Keratinocyte (primary cell): ENCODE results near the gene GPRC5A. TPM values are rescaled to one million over a fixed set of nuclear protein-coding genes. Genes with fewer than 3 reads are reported as not detected.

Experiments used
- DNase-seq: peaks from one replicate; pipeline ENCODE4 v3.0.0-alpha.2; 2011; ENCODE audit warnings: low read depth, missing footprints, low spot score
- FAIRE-seq: peaks from 2 replicates; lab custom pipeline; 2011; peaks lifted over from hg19 to GRCh38; lab: Jason Lieb, UNC
- H2AFZ ChIP-seq: 2 replicates; pipeline ENCODE4 v1.6.0; 2012; ENCODE audit warnings: low read length, control low read depth, inconsistent platforms; ENCODE audit not compliant: control insufficient read depth
- H3K27ac ChIP-seq: 2 replicates; pipeline ENCODE4 v1.5.1; 2011; ENCODE audit warnings: low read length; ENCODE audit not compliant: control insufficient read depth, insufficient read depth
- H3K27me3 ChIP-seq: 3 replicates; pipeline ENCODE4 v1.6.0; 2011; ENCODE audit warnings: low read length; ENCODE audit not compliant: control insufficient read depth, insufficient read depth; ENCODE audit errors: extremely low read depth
- H3K36me3 ChIP-seq, 2 experiments: 2 replicates in 1 of 2; 3 replicates in 1 of 2; pipeline ENCODE4 v1.5.1; 2011; ENCODE audit warnings: low read length in 2 of 2, mild to moderate bottlenecking in 1 of 2; ENCODE audit not compliant: control insufficient read depth in 2 of 2, insufficient read depth in 2 of 2; ENCODE audit errors: extremely low read depth in 1 of 2
- H3K4me1 ChIP-seq: 3 replicates; pipeline ENCODE4 v1.5.1; 2011; ENCODE audit warnings: low read length; ENCODE audit not compliant: control insufficient read depth, insufficient read depth; ENCODE audit errors: extremely low read depth
- H3K4me2 ChIP-seq: 3 replicates; pipeline ENCODE4 v1.6.0; 2011; ENCODE audit warnings: low read depth, low read length; ENCODE audit not compliant: control insufficient read depth, insufficient read depth; ENCODE audit errors: extremely low read depth
- H3K4me3 ChIP-seq, 3 experiments: fragments of 200-600 bp in 1 of 3; sonication (generic) in 1 of 3; 2 replicates in 2 of 3; 3 replicates in 1 of 3; pipeline ENCODE4 v1.5.1; 2011 to 2016; ENCODE audit warnings: low read length in 3 of 3, mild to moderate bottlenecking in 3 of 3, control low read depth in 2 of 3, inconsistent platforms in 1 of 3, low read depth in 1 of 3, mixed read lengths in 1 of 3, mixed run types in 1 of 3, moderate library complexity in 1 of 3; ENCODE audit not compliant: control insufficient read depth in 2 of 3, insufficient read depth in 2 of 3; ENCODE audit errors: extremely low read depth in 1 of 3
- H3K79me2 ChIP-seq: 2 replicates; pipeline ENCODE4 v1.6.0; 2012; ENCODE audit warnings: low read length; ENCODE audit not compliant: control insufficient read depth, insufficient read depth
- H3K9ac ChIP-seq: 3 replicates; pipeline ENCODE4 v1.6.0; 2011; ENCODE audit warnings: low read length; ENCODE audit not compliant: control insufficient read depth, insufficient read depth; ENCODE audit errors: extremely low read depth
- H3K9me1 ChIP-seq: 3 replicates; pipeline ENCODE4 v1.6.0; 2011; ENCODE audit warnings: low read length; ENCODE audit not compliant: control insufficient read depth, insufficient read depth; ENCODE audit errors: extremely low read depth
- H3K9me3 ChIP-seq: 2 replicates; pipeline ENCODE4 v1.5.1; 2012; ENCODE audit warnings: low read depth, low read length; ENCODE audit not compliant: control insufficient read depth
- H4K20me1 ChIP-seq: 3 replicates; pipeline ENCODE4 v1.6.0; 2011; ENCODE audit warnings: low read length; ENCODE audit not compliant: control insufficient read depth, insufficient read depth; ENCODE audit errors: extremely low read depth
- CTCF ChIP-seq, 3 experiments: IDR thresholded peaks in 1 of 3; conservative IDR thresholded peaks in 1 of 3; optimal IDR thresholded peaks in 1 of 3; 2 replicates in 2 of 3; 3 replicates in 1 of 3; pipeline versions ENCODE3 to v1.5.1; 2011; ENCODE audit warnings: low read length in 3 of 3, mild to moderate bottlenecking in 3 of 3, moderate library complexity in 2 of 3, control low read depth in 1 of 3, inconsistent platforms in 1 of 3; ENCODE audit not compliant: insufficient read depth in 2 of 3; ENCODE audit errors: extremely low read depth in 1 of 3
- EZH2 ChIP-seq: IDR thresholded peaks from one replicate; pipeline ENCODE4 v1.6.1; 2012; ENCODE audit warnings: inconsistent platforms, mild to moderate bottlenecking, low read length, moderate library complexity
- dilution Hi-C: fragments of 300-500 bp; cut with MboI; formaldehyde crosslinking; loops from one replicate; pipeline ENCODE4 v1.7.0; 2020; ENCODE audit warnings: low sequenced_read_pairs; ENCODE audit not compliant: extremely low pct_ligation_motif_present
- polyA plus RNA-seq, 5 experiments: library from polyadenylated mRNA; depleted of rRNA in 3 of 5; stranded (reverse) in 3 of 5; stranded (forward) in 1 of 5; unstranded in 1 of 5; fragments of >200 nt; gene quantifications; 1 replicate in 1 of 5; 2 replicates in 3 of 5; 3 replicates in 1 of 5; pipeline versions ENCODE4 v1.2.1 to v1.2.3, GENCODE V29; 2011 to 2012; ENCODE audit warnings: missing spikeins in 2 of 5, low read depth in 1 of 5, low replicate concordance in 1 of 5

GPRC5A gene
- polyA plus RNA-seq, 1 donor (not counting 4 experiments of a cell fraction or from before 2014, with no cell fraction given): 25.5 TPM

- peak; percentile 52 for DNase-seq
- H3K9ac ChIP-seq: peak overlapping the region; percentile 77
Observed at GRCh38 chr12:12872139-12872933, 19.0 kb upstream of the GPRC5A start.

GRCh38 chr12:12872934-12873275 is 18.5 kb upstream of the GPRC5A start:
- TF ChIP-seq EZH2 (no peak), CTCF (optimal IDR thresholded peaks at IDR 0.05 in 1 of 3, IDR thresholded peaks at IDR 0.05 in 1 of 3, conservative IDR thresholded peaks at IDR 0.05 in 1 of 3; ENCODE audit: extremely low read depth in 1 of 3, insufficient read depth in 2 of 3, low read length in 3 of 3) (no peak)
- Histone ChIP-seq H3K79me2 (no peaks in the 10 kb centered on the region), H2AFZ (no peak overlapping the region), H3K9me3 (no peaks in the 10 kb centered on the region), H3K4me3 (peak overlapping the region in 1 of 3 experiments; percentile 18), H3K9ac (peak overlapping the region; percentile 77), H3K27me3 (no peaks in the 10 kb centered on the region), H3K9me1 (no peaks in the 10 kb centered on the region), H3K4me2 (peak overlapping the region; percentile 82), H3K4me1 (peaks cover 47% of the 10 kb centered on the region), H3K36me3 (peaks cover 0 to 1% of the 10 kb centered on the region in 2 experiments), H3K27ac (peak overlapping the region; percentile 94), H4K20me1 (no peaks in the 10 kb centered on the region)
- FAIRE-seq (no peak), DNase-seq (peak; percentile 55)
- dilution Hi-C loops: no loop called here

More at GRCh38 chr12:12872139-12872933, 19.0 kb upstream of the GPRC5A start:
- no peak for TF ChIP-seq CTCF (optimal IDR thresholded peaks at IDR 0.05 in 1 of 3, IDR thresholded peaks at IDR 0.05 in 1 of 3, conservative IDR thresholded peaks at IDR 0.05 in 1 of 3; ENCODE audit: extremely low read depth in 1 of 3, insufficient read depth in 2 of 3, low read length in 3 of 3)
- no peak for TF ChIP-seq EZH2
- Histone ChIP-seq H3K36me3 (peaks cover 0 to 1% of the 10 kb centered on the region in 2 experiments), H3K79me2 (no peaks in the 10 kb centered on the region), H3K4me3 (peak overlapping the region in 2 of 3 experiments; percentile 18 to 22), H2AFZ (peak overlapping the region; percentile 12), H3K27me3 (no peaks in the 10 kb centered on the region), H3K27ac (peak overlapping the region; percentile 94), H3K9me3 (no peaks in the 10 kb centered on the region), H3K4me2 (peak overlapping the region; percentile 82), H4K20me1 (no peaks in the 10 kb centered on the region), H3K4me1 (peaks cover 41% of the 10 kb centered on the region), H3K9me1 (no peaks in the 10 kb centered on the region)
- dilution Hi-C loops: no loop called here
- FAIRE-seq: peak; percentile 95
